SU-DHL-6 (cell line): ENCODE measurements around the gene USP14.

Experiments
- CTCF ChIP-seq: fragments of 200-600 bp; sonication (generic); IDR thresholded peaks from one replicate; pipeline ENCODE4 v1.5.1; 2017; ENCODE audit warnings: antibody characterized with exemption, mild to moderate bottlenecking, low read length, moderate library complexity; ENCODE audit not compliant: insufficient read depth, poor library complexity, severe bottlenecking
- EZH2phosphoT487 ChIP-seq: fragments of 200-600 bp; sonication (generic), shearing (Covaris generic); conservative IDR thresholded peaks from 2 replicates; pipeline ENCODE4 v1.6.1; 2018; ENCODE audit warnings: mild to moderate bottlenecking, antibody characterized with exemption, low read length, moderate library complexity, mixed read lengths

- TF ChIP-seq CTCF (no peak), EZH2phosphoT487 (no peak)
Observed at GRCh38 chr18:261398-262073, 103.2 kb downstream of the USP14 start.
